Brain microvascular endothelial cell (primary cell): Measurements from ENCODE around the gene GSK3B.

Source experiments
- DNase-seq: peaks from one replicate; pipeline ENCODE4 v3.0.0-alpha.2; 2020
- H3K27ac ChIP-seq: fragments of 250-450 bp; sonication (Bioruptor Pico); 2 replicates; pipeline ENCODE4 v1.5.1; 2020; ENCODE audit warnings: mild to moderate bottlenecking, moderate library complexity
- H3K27me3 ChIP-seq: fragments of 250-450 bp; sonication (Bioruptor Pico); replicated peaks from 2 replicates; pipeline ENCODE4 v1.5.1; 2020; ENCODE audit warnings: mild to moderate bottlenecking
- H3K36me3 ChIP-seq: fragments of 250-450 bp; sonication (Bioruptor Pico); replicated peaks from 2 replicates; pipeline ENCODE4 v1.5.1; 2020; ENCODE audit warnings: mild to moderate bottlenecking
- H3K4me3 ChIP-seq: 2 replicates; pipeline ENCODE4 v1.5.1; 2011; ENCODE audit warnings: low read depth, mild to moderate bottlenecking, control low read depth, low read length, moderate library complexity
- CTCF ChIP-seq: IDR thresholded peaks from 2 replicates; pipeline ENCODE4 v1.5.1; 2011; ENCODE audit warnings: low read depth, mild to moderate bottlenecking, moderate library complexity, low read length, control low read depth, inconsistent platforms; ENCODE audit errors: missing control alignments
- in situ Hi-C: cut with HindIII; loops from 2 replicates; pipeline ENCODE4 v1.10.0; 2017; ENCODE audit warnings: low sequenced_read_pairs, low pct_ligation_motif_present

The GSK3B gene

DNA sequence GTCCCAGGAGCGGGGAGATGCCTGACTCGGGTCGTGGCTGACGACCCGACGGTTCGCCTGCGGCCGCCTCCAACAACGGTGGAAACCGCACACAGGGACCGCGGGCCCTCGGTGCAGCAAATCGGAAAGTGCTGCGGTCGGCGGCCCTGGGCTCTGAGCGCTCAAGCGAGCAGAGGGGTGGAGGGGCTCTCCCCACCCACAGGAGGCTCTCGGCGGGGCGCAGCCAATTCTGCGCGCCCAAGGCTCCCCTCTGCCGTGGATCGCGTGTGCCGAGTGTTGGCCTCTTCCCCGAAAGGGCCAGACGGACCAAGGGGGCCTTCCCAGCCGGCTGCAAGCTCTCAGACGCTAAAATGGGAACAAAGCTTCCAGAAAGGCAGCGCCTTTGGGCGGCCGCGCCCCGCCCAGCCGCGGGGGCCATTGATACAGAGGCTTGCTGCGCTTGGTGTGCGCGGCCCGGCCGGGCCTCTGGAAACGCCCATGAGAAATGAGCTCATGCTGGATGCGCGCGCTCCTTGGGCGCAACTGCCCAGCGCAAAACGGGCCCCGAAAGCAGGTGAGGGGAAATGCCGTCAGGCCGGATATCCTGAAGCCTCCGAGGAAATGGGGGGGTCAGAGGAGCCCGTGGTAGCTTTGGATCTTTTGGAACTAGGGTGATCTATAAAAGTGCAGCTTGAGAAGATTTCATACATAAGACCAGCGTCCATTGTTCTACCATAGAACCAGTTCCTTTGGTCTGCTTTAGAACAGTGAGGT, 1.2 kb upstream of the GSK3B start:
- peak overlapping the region; percentile 87 for H3K4me3 ChIP-seq
- no peaks in the 10 kb centered on the region for H3K27me3 ChIP-seq
- H3K36me3 ChIP-seq = no peaks in the 10 kb centered on the region
- no peak for TF ChIP-seq CTCF
- peak; percentile 89 for DNase-seq
- H3K27ac ChIP-seq = peak overlapping the region; percentile 99
- in situ Hi-C loops = no loop called here

DNA sequence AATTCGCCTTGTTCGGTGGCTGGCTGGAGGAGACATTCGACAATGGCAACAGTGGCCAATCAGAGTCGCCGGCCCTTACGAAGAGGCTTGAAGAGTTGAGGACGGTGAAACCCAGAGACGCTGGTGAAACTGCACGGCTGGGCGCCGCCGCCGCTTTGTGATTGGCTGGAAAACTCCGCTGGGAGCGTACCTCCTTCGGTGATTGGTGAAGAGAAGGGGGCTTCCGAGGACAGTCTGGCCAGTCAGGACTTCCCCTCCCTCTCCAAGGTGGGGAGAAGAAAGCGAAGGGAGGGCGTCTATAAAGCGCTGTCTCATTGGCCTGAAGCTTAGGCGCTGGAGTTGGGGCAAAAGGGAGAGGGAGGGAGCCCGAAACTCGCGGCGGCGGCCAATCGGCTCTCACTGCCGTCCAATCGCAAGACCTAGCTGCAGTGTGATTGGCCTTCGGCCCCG, 554 bp upstream of the GSK3B start:
- in situ Hi-C loops = no loop called here
- Histone ChIP-seq H3K4me3 (peak overlapping the region; percentile 87), H3K27me3 (no peaks in the 10 kb centered on the region), H3K36me3 (no peaks in the 10 kb centered on the region), H3K27ac (peak overlapping the region; percentile 99)
- TF ChIP-seq CTCF = no peak
- peak; percentile 100 for DNase-seq

- no peak for DNase-seq
- no peak for TF ChIP-seq CTCF
- in situ Hi-C loops = no loop called here
- Histone ChIP-seq H3K4me3 (peak overlapping the region; percentile 87), H3K27me3 (no peaks in the 10 kb centered on the region), H3K36me3 (no peaks in the 10 kb centered on the region), H3K27ac (peak overlapping the region; percentile 99)
Observed at GRCh38 chr3:120093119-120093910, 932 bp downstream of the GSK3B start.

DNA sequence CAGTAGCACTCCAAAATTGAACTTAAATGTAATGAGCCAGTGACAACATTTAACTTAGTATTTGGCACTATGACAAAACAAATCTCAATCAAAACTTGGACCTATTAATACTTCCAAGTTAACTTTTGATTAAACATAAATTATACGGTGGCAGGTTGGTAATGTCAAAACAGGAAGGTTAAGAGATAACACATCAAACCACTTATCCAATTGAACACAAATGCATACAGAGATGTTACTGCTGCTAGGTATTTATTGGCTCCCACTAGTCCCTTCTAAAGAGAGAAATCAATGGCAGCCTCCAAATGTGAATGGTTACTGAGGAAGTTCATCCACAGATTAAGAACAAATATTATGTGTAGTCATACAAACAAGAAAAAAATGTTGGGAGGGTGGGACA, 1.8 kb downstream of the GSK3B start:
- no peak for DNase-seq
- Histone ChIP-seq H3K36me3 (no peaks in the 10 kb centered on the region), H3K27ac (no peak overlapping the region), H3K4me3 (peak overlapping the region; percentile 87), H3K27me3 (no peaks in the 10 kb centered on the region)
- in situ Hi-C loops = no loop called here
- no peak for TF ChIP-seq CTCF

DNA sequence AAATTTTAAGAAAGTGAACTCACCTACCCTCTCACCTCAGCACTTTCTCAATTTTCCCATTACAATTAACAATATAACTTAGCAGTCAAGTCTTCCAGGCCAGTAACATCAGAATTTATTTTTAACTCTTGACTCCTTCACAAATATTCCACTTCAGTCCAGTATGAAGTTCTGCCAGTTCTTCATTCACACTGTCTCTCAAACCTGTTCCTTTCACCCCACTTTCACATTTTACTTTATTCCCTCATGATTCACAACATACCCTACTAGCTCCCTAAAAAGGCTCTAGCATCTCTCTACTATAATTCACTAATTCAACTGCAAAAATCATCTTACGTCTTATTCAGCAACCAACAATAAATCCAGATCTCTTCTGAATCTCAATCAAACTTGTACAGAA, 3.8 kb downstream of the GSK3B start:
- Histone ChIP-seq H3K4me3 (peak overlapping the region; percentile 87), H3K27ac (no peak overlapping the region), H3K36me3 (no peaks in the 10 kb centered on the region), H3K27me3 (no peaks in the 10 kb centered on the region)
- no peak for DNase-seq
- no peak for TF ChIP-seq CTCF
- in situ Hi-C loops = no loop called here
